Activated T-helper 9 cell treated with anti-CD3 and anti-CD28 coated beads, Interleukin-2, amount 50 U/mL, for 16 hours (primary cell): ENCODE measurements around the gene C10orf53.

Experiments
- DNase-seq: peaks from one replicate; pipeline ENCODE4 v3.0.0-alpha.2; 2020; ENCODE audit warnings: low read depth

Gene C10orf53

GRCh38 chr10:49737474-49738201 lies 58.2 kb downstream of the C10orf53 start:
- no peak for DNase-seq

- no peak for DNase-seq
Observed at GRCh38 chr10:49738616-49739360, 59.3 kb downstream of the C10orf53 start.

GRCh38 chr10:49739426-49739825 lies 60.0 kb downstream of the C10orf53 start:
- DNase-seq: no peak

GRCh38 chr10:49740346-49741107 lies 61.1 kb downstream of the C10orf53 start:
- DNase-seq: no peak

GRCh38 chr10:49741108-49741995 lies 61.9 kb downstream of the C10orf53 start:
- no peak for DNase-seq

- no peak for DNase-seq
Observed at GRCh38 chr10:49742683-49743463, 63.4 kb downstream of the C10orf53 start.

GRCh38 chr10:49743464-49744075 lies 64.1 kb downstream of the C10orf53 start:
- no peak for DNase-seq

GRCh38 chr10:49744091-49744685 lies 64.7 kb downstream of the C10orf53 start:
- DNase-seq: no peak

GRCh38 chr10:49744924-49745605 lies 65.6 kb downstream of the C10orf53 start:
- no peak for DNase-seq

GRCh38 chr10:49745756-49746155 lies 66.3 kb downstream of the C10orf53 start:
- no peak for DNase-seq

- no peak for DNase-seq
Observed at GRCh38 chr10:49746626-49747302, 67.3 kb downstream of the C10orf53 start.
